K562 (cell line): ENCODE measurements around the gene ASCC1. TPM values are rescaled to one million over a fixed set of nuclear protein-coding genes. Genes with fewer than 3 reads are reported as not detected.
A peak's percentile ranks its signal among the peaks of the same experiment; 100 is the strongest.

ENCODE experiments used
- CBFA2T3 ChIP-seq: fragments of 450-650 bp; IDR thresholded peaks from 2 replicates; pipeline ENCODE4 v1.6.1; 2017
- CBX1 ChIP-seq: sonication (generic); IDR thresholded peaks from 2 replicates; pipeline ENCODE4 v1.6.1; 2016; ENCODE audit warnings: antibody characterized with exemption, low read depth, mild to moderate bottlenecking
- CEBPB ChIP-seq: fragments of 450-650 bp; IDR thresholded peaks from 2 replicates; pipeline ENCODE4 v1.6.1; 2016; ENCODE audit warnings: missing genetic modification characterization, missing compliant biosample characterization
- CHD1 ChIP-seq: fragments of 200-600 bp; sonication (generic); IDR thresholded peaks from one replicate; pipeline ENCODE4 v1.6.1; 2012; ENCODE audit warnings: mild to moderate bottlenecking, moderate library complexity, low read length, inconsistent platforms
- CREB3L1 ChIP-seq: fragments of 450-650 bp; IDR thresholded peaks from 2 replicates; pipeline ENCODE4 v1.6.1; 2014; ENCODE audit warnings: low read depth, mild to moderate bottlenecking, moderate library complexity, borderline replicate concordance
- DIDO1 ChIP-seq: fragments of 450-650 bp; IDR thresholded peaks from 2 replicates; pipeline ENCODE4 v1.6.1; 2016; ENCODE audit warnings: low read depth, missing biosample characterization, missing genetic modification characterization
- FOXK2 ChIP-seq, 2 experiments: fragments of 450-650 bp; IDR thresholded peaks in 1 of 2; conservative IDR thresholded peaks in 1 of 2; 2 replicates each; pipeline ENCODE4 v1.6.1; 2016; ENCODE audit warnings: low read depth in 2 of 2, mild to moderate bottlenecking in 1 of 2
- KLF1 ChIP-seq: fragments of 450-650 bp; IDR thresholded peaks from 2 replicates; pipeline ENCODE4 v1.6.1; 2016; ENCODE audit warnings: missing genetic modification characterization, missing compliant biosample characterization
- MBD2 ChIP-seq: sonication (generic); IDR thresholded peaks from 2 replicates; pipeline ENCODE4 v1.6.1; 2016; ENCODE audit warnings: low read depth, borderline replicate concordance
- MLLT1 ChIP-seq, 2 experiments: fragments of 450-650 bp; IDR thresholded peaks; 2 replicates each; pipeline ENCODE4 v1.6.1; 2016
- MXI1 ChIP-seq: IDR thresholded peaks from 2 replicates; pipeline ENCODE4 v1.6.1; 2011; ENCODE audit warnings: low read depth, mild to moderate bottlenecking, improper control_type of control experiment, low read length
- PHTF2 ChIP-seq: fragments of 250-450 bp; sonication (Bioruptor Pico); IDR thresholded peaks from 2 replicates; pipeline ENCODE4 v1.5.0; 2021; ENCODE audit warnings: mild to moderate bottlenecking
- POLR2G ChIP-seq: fragments of 200-400 bp; formaldehyde crosslinking; IDR thresholded peaks from 2 replicates; pipeline ENCODE4 v1.6.1; 2017; ENCODE audit warnings: low read depth, mild to moderate bottlenecking, antibody characterized with exemption, low read length, moderate library complexity
- RAD21 ChIP-seq, 2 experiments: fragments of 250-450 bp in 1 of 2; fragments of 450-650 bp in 1 of 2; sonication (Bioruptor Pico) in 1 of 2; formaldehyde crosslinking in 1 of 2; IDR thresholded peaks in 1 of 2; conservative IDR thresholded peaks in 1 of 2; 2 replicates each; pipeline versions ENCODE4 v1.4.0 to v1.8.0; 2020 to 2022; ENCODE audit warnings: mild to moderate bottlenecking in 2 of 2, moderate library complexity in 1 of 2
- RNF2 ChIP-seq: sonication (generic); IDR thresholded peaks from 2 replicates; pipeline ENCODE4 v1.6.1; 2016
- SRSF3 ChIP-seq: fragments of 200-400 bp; formaldehyde crosslinking; IDR thresholded peaks from 2 replicates; pipeline ENCODE4 v1.6.1; 2016; ENCODE audit warnings: mild to moderate bottlenecking, low read length, moderate library complexity; ENCODE audit not compliant: insufficient read depth
- TCF3 ChIP-seq: sonication (generic); formaldehyde crosslinking; IDR thresholded peaks from 2 replicates; pipeline ENCODE4 v1.4.0; 2020; ENCODE audit warnings: mild to moderate bottlenecking, missing genetic modification reagents
- TEAD1 ChIP-seq, 2 experiments: fragments of 450-650 bp in 1 of 2; sonication (generic) in 1 of 2; formaldehyde crosslinking; IDR thresholded peaks; 2 replicates each; pipeline versions ENCODE4 v1.4.0 to v1.8.0; 2020 to 2022; ENCODE audit warnings: mild to moderate bottlenecking in 2 of 2, missing genetic modification reagents in 1 of 2
- ZNF224 ChIP-seq: sonication (generic); formaldehyde crosslinking; IDR thresholded peaks from 2 replicates; pipeline ENCODE4 v1.8.0; 2022; ENCODE audit warnings: mild to moderate bottlenecking, missing genetic modification reagents
- ZNF263 ChIP-seq: sonication (generic); formaldehyde crosslinking; IDR thresholded peaks from 2 replicates; pipeline ENCODE4 v1.8.0; 2022; ENCODE audit warnings: mild to moderate bottlenecking, missing genetic modification reagents, borderline replicate concordance
- polyA plus RNA-seq, 8 experiments: library from polyadenylated mRNA; depleted of rRNA in 4 of 8; stranded (reverse) in 5 of 8; unstranded in 3 of 8; fragments of >200 nt; fragmentation: Nextera tagmentation in 2 of 8; fragmentation: Illumina TruSeq in 1 of 8; extraction: Ambion mirVana in 2 of 8; extraction: Trizol in 1 of 8; gene quantifications; 2 replicates each; pipeline versions ENCODE4 v1.2.1 to v1.2.3, GENCODE V29; 2011 to 2014; ENCODE audit warnings: inconsistent platforms in 1 of 8, missing spikeins in 1 of 8
- total RNA-seq, 7 experiments: library from RNA; depleted of rRNA in 6 of 7; stranded (reverse); fragments of >200 nt in 6 of 7; fragmentation: Illumina TruSeq in 2 of 7; extraction: Trizol in 2 of 7; gene quantifications; 2 replicates each; pipeline versions ENCODE4 v1.2.1 to v1.2.3, GENCODE V29; 2011 to 2021; ENCODE audit warnings: low replicate concordance in 1 of 7
- TF ChIP-seq, protein P1 (sequence below): sonication (generic); formaldehyde crosslinking; IDR thresholded peaks from 2 replicates; pipeline ENCODE4 v1.8.0; 2022; ENCODE audit warnings: mild to moderate bottlenecking, missing genetic modification reagents, borderline replicate concordance
- TF ChIP-seq, protein P2 (sequence below): fragments of 250-450 bp; sonication (Bioruptor Pico); IDR thresholded peaks from 2 replicates; pipeline ENCODE4 v1.8.0; 2022; ENCODE audit warnings: moderate library complexity, mild to moderate bottlenecking, inconsistent platforms

Gene ASCC1
- total and polyA plus RNA-seq, 9 of the 15 experiments (the other 6 are each of a cell fraction or from before 2014, with no cell fraction given) = 31.7 to 73.3 (median 52.8) TPM

- TF ChIP-seq CREB3L1 (peak; percentile 20; the same call in 1 of the 2 replicates), KLF1 (tag) (0 out of 2 replicates have a peak, but pooled peaks have one; percentile 49), RAD21 (CRISPR knock-in tag; conservative IDR thresholded peaks at IDR 0.05 in 1 of 2, IDR thresholded peaks at IDR 0.05 in 1 of 2) (peak; percentile 10 to 34; a peak in 1 of 4 replicates), DIDO1 (tag) (no peak), RNF2 (peak; percentile 70; the same call in 1 of the 2 replicates), POLR2G (peak; percentile 99), MBD2 (peak; percentile 90), CHD1 (peak; percentile 83), PHTF2 (CRISPR knock-in tag) (0 out of 2 replicates have a peak, but pooled peaks have one; percentile 22), TCF3 (peak; percentile 43; the same call in 1 of the 2 replicates), MLLT1 (IDR thresholded peaks at IDR 0.05) (peak in 1 of 2 experiments; percentile 31; a peak in 1 of 4 replicates), TEAD1 (CRISPR knock-in tag; IDR thresholded peaks at IDR 0.05) (peak; percentile 4 to 90; a peak in 2 of 4 replicates), CBX1 (peak; percentile 84), MXI1 (peak; percentile 58), ZNF263 (CRISPR knock-in tag) (peak; percentile 69; the same call in 1 of the 2 replicates), SRSF3 (no peak), FOXK2 (conservative IDR thresholded peaks at IDR 0.05 in 1 of 2, IDR thresholded peaks at IDR 0.05 in 1 of 2; ENCODE audit: low read depth in 2 of 2) (peak in 1 of 2 experiments; percentile 67; a peak in 2 of 4 replicates), CBFA2T3 (peak; percentile 25; the same call in 1 of the 2 replicates), ZNF224 (CRISPR knock-in tag) (no peak), CEBPB (tag) (no peak)
- TF ChIP-seq, protein P1, sequence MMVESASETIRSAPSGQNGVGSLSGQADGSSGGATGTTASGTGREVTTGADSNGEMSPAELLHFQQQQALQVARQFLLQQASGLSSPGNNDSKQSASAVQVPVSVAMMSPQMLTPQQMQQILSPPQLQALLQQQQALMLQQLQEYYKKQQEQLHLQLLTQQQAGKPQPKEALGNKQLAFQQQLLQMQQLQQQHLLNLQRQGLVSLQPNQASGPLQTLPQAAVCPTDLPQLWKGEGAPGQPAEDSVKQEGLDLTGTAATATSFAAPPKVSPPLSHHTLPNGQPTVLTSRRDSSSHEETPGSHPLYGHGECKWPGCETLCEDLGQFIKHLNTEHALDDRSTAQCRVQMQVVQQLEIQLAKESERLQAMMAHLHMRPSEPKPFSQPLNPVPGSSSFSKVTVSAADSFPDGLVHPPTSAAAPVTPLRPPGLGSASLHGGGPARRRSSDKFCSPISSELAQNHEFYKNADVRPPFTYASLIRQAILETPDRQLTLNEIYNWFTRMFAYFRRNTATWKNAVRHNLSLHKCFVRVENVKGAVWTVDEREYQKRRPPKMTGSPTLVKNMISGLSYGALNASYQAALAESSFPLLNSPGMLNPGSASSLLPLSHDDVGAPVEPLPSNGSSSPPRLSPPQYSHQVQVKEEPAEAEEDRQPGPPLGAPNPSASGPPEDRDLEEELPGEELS (CRISPR knock-in tag) = 0 out of 2 replicates have a peak, but pooled peaks have one; percentile 14
- TF ChIP-seq, protein P2, sequence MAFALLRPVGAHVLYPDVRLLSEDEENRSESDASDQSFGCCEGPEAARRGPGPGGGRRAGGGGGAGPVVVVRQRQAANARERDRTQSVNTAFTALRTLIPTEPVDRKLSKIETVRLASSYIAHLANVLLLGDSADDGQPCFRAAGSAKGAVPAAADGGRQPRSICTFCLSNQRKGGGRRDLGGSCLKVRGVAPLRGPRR = no peak
Observed at GRCh38 chr10:72215611-72216549, at the start of gene ASCC1, which contains the start of gene ANAPC16 (continued).
